HepG2 (cell line): ENCODE results near the gene COPS6. TPM values are rescaled to one million over a fixed set of nuclear protein-coding genes. Genes with fewer than 3 reads are reported as not detected.

Experiments
- ESRRA ChIP-seq: sonication (generic); formaldehyde crosslinking; IDR thresholded peaks from 2 replicates; pipeline ENCODE4 v1.5.1; 2020; ENCODE audit warnings: mild to moderate bottlenecking, low read depth, missing genetic modification reagents
- FOXJ3 ChIP-seq: sonication (generic); formaldehyde crosslinking; IDR thresholded peaks from 2 replicates; pipeline ENCODE4 v1.4.0; 2020; ENCODE audit warnings: missing genetic modification reagents, mild to moderate bottlenecking, borderline replicate concordance
- FOXM1 ChIP-seq: sonication (generic); formaldehyde crosslinking; IDR thresholded peaks from 2 replicates; pipeline ENCODE4 v1.5.0; 2020; ENCODE audit warnings: missing genetic modification reagents
- KAT7 ChIP-seq: IDR thresholded peaks from 2 replicates; pipeline ENCODE4 v1.6.1; 2018; ENCODE audit warnings: borderline replicate concordance, missing compliant biosample characterization
- PAF1 ChIP-seq: IDR thresholded peaks from 2 replicates; pipeline ENCODE4 v1.6.1; 2016; ENCODE audit warnings: missing genetic modification reagents, missing compliant biosample characterization
- PCBP2 ChIP-seq: fragments of 200-400 bp; formaldehyde crosslinking; optimal IDR thresholded peaks from 2 replicates; pipeline ENCODE3; 2018; ENCODE audit warnings: low read length, low read depth; ENCODE audit not compliant: poor library complexity, severe bottlenecking
- RBAK ChIP-seq: sonication (generic); formaldehyde crosslinking; IDR thresholded peaks from 2 replicates; pipeline ENCODE4 v1.5.1; 2020; ENCODE audit warnings: mild to moderate bottlenecking, missing genetic modification reagents
- YY1 ChIP-seq: IDR thresholded peaks from 2 replicates; pipeline ENCODE4 v1.6.1; 2011; ENCODE audit warnings: low read length, low read depth, moderate library complexity, mild to moderate bottlenecking; ENCODE audit not compliant: insufficient read depth, insufficient replicate concordance
- ZC3H13 ChIP-seq: sonication (generic); formaldehyde crosslinking; IDR thresholded peaks from 2 replicates; pipeline ENCODE4 v1.8.1; 2023; ENCODE audit warnings: mild to moderate bottlenecking, missing genetic modification reagents, moderate library complexity
- ZFP36L2 ChIP-seq: sonication (generic); formaldehyde crosslinking; IDR thresholded peaks from 2 replicates; pipeline ENCODE4 v1.4.0; 2020; ENCODE audit warnings: missing genetic modification reagents
- ZMAT3 ChIP-seq: sonication (generic); formaldehyde crosslinking; conservative IDR thresholded peaks from 2 replicates; pipeline ENCODE4 v1.7.0; 2021; ENCODE audit warnings: missing genetic modification reagents
- ZNF101 ChIP-seq: sonication (generic); formaldehyde crosslinking; IDR thresholded peaks from 2 replicates; pipeline ENCODE4 v1.4.0; 2020; ENCODE audit warnings: mild to moderate bottlenecking, low read depth, missing genetic modification reagents, borderline replicate concordance
- ZNF12 ChIP-seq: sonication (generic); formaldehyde crosslinking; IDR thresholded peaks from 2 replicates; pipeline ENCODE4 v1.5.0; 2020; ENCODE audit warnings: missing genetic modification reagents
- ZNF253 ChIP-seq: sonication (generic); formaldehyde crosslinking; IDR thresholded peaks from 2 replicates; pipeline ENCODE4 v1.8.0; 2022; ENCODE audit warnings: mild to moderate bottlenecking, missing genetic modification reagents, borderline replicate concordance
- ZNF629 ChIP-seq: sonication (generic); formaldehyde crosslinking; conservative IDR thresholded peaks from 2 replicates; pipeline ENCODE4 v1.5.0; 2020; ENCODE audit warnings: missing genetic modification reagents
- ZNF713 ChIP-seq: sonication (generic); formaldehyde crosslinking; IDR thresholded peaks from 2 replicates; pipeline ENCODE4 v1.4.0; 2020; ENCODE audit warnings: mild to moderate bottlenecking, missing genetic modification reagents
- ZNF724P ChIP-seq: sonication (generic); formaldehyde crosslinking; IDR thresholded peaks from 2 replicates; pipeline ENCODE4 v1.8.0; 2022; ENCODE audit warnings: missing genetic modification reagents, borderline replicate concordance
- ZSCAN20 ChIP-seq: sonication (generic); formaldehyde crosslinking; IDR thresholded peaks from 2 replicates; pipeline ENCODE4 v1.4.0; 2020; ENCODE audit warnings: missing genetic modification reagents, mild to moderate bottlenecking, borderline replicate concordance
- ZSCAN29 ChIP-seq: sonication (generic); formaldehyde crosslinking; conservative IDR thresholded peaks from 2 replicates; pipeline ENCODE4 v1.4.0; 2020; ENCODE audit warnings: mild to moderate bottlenecking, missing genetic modification reagents
- polyA plus RNA-seq, 8 experiments: library from polyadenylated mRNA; depleted of rRNA in 3 of 8; stranded (reverse) in 7 of 8; unstranded in 1 of 8; fragments of >200 nt; fragmentation: Illumina TruSeq in 4 of 8; extraction: Trizol in 4 of 8; gene quantifications; 2 replicates each; pipeline versions ENCODE4 v1.2.1 to v1.2.3, GENCODE V29; 2011 to 2016; ENCODE audit warnings: low read depth in 4 of 8, missing spikeins in 1 of 8, mixed read lengths in 1 of 8; ENCODE audit not compliant: insufficient read depth in 1 of 8
- total RNA-seq, 5 experiments: library from RNA; depleted of rRNA; stranded (reverse); fragments of >200 nt; fragmentation: Illumina TruSeq; extraction: Trizol; gene quantifications; 2 replicates each; pipeline ENCODE4 v1.2.3, GENCODE V29; 2016; ENCODE audit warnings: low read depth in 1 of 5
- TF ChIP-seq, protein P1 (sequence below): sonication (generic); formaldehyde crosslinking; IDR thresholded peaks from 2 replicates; pipeline ENCODE4 v1.9.0; 2021; ENCODE audit warnings: missing genetic modification reagents, borderline replicate concordance
- TF ChIP-seq, protein P2 (sequence below): sonication (generic); formaldehyde crosslinking; IDR thresholded peaks from 2 replicates; pipeline ENCODE4 v1.5.1; 2020; ENCODE audit warnings: missing genetic modification reagents, mild to moderate bottlenecking, borderline replicate concordance
- TF ChIP-seq, protein P3 (sequence below): sonication (generic); formaldehyde crosslinking; IDR thresholded peaks from 2 replicates; pipeline ENCODE4 v1.5.0; 2020; ENCODE audit warnings: missing genetic modification reagents
- TF ChIP-seq, protein P4 (sequence below): sonication (generic); formaldehyde crosslinking; IDR thresholded peaks from 2 replicates; pipeline ENCODE4 v1.4.0; 2020; ENCODE audit warnings: missing genetic modification reagents
- TF ChIP-seq, protein P5 (sequence below): sonication (generic); formaldehyde crosslinking; IDR thresholded peaks from 2 replicates; pipeline ENCODE4 v1.5.0; 2020; ENCODE audit warnings: missing genetic modification reagents

The COPS6 gene
- total and polyA plus RNA-seq, 2 of the 13 experiments (the other 11 are each of a cell fraction or from before 2014, with no cell fraction given), result 33.4 to 117 TPM

DNA sequence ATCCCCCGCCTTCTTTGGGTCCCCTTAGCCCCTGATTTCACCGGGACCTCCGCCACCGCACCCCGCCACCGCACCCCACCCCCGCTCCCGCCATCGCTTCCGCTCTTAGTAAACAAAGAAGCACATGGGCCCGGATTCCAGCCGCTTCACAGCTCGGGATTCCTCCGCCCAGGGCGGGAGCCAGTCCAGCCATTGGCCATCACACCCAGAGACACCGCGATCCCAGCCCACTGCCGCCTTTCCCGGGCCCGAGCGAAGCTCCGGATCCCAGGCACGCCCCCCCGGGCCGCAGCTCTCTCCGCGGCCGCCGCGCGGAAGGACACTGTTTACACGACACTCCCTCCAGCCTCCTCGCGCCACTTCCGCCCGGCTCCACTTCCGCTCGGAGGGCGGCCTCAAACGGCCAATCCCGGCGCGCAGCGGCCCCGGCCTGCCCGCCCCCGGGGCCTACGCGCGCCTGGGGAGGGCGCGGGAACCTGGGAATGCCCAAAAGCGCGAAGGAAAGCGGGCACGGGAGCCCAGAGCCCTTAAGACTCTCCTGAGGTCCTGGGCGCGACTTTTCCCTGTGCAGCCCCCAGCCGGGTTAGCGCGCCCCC, 11.7 kb downstream of the COPS6 start (continued):
- TF ChIP-seq PAF1 (no peak), ZC3H13 (CRISPR knock-in tag) (no peak; the same call in 1 of the 2 replicates), ZMAT3 (peak; percentile 94), ZNF101 (0 out of 2 replicates have a peak, but pooled peaks have one; percentile 66), FOXJ3 (peak; percentile 50; the same call in 1 of the 2 replicates), RBAK (CRISPR knock-in tag) (no peak), ZNF12 (CRISPR knock-in tag) (no peak), ZNF253 (CRISPR knock-in tag) (no peak), ESRRA (CRISPR knock-in tag) (peak; percentile 79; the same call in 1 of the 2 replicates), ZFP36L2 (CRISPR knock-in tag) (no peak), KAT7 (CRISPR knock-in tag) (peak; percentile 54; the same call in 1 of the 2 replicates), ZNF724P (CRISPR knock-in tag) (peak; percentile 89), ZNF713 (CRISPR knock-in tag) (no peak), ZSCAN20 (CRISPR knock-in tag) (no peak), FOXM1 (CRISPR knock-in tag) (no peak), YY1 (peak; percentile 78), ZSCAN29 (CRISPR knock-in tag) (no peak), ZNF629 (CRISPR knock-in tag) (no peak), PCBP2 (no peak)
- TF ChIP-seq, protein P1, sequence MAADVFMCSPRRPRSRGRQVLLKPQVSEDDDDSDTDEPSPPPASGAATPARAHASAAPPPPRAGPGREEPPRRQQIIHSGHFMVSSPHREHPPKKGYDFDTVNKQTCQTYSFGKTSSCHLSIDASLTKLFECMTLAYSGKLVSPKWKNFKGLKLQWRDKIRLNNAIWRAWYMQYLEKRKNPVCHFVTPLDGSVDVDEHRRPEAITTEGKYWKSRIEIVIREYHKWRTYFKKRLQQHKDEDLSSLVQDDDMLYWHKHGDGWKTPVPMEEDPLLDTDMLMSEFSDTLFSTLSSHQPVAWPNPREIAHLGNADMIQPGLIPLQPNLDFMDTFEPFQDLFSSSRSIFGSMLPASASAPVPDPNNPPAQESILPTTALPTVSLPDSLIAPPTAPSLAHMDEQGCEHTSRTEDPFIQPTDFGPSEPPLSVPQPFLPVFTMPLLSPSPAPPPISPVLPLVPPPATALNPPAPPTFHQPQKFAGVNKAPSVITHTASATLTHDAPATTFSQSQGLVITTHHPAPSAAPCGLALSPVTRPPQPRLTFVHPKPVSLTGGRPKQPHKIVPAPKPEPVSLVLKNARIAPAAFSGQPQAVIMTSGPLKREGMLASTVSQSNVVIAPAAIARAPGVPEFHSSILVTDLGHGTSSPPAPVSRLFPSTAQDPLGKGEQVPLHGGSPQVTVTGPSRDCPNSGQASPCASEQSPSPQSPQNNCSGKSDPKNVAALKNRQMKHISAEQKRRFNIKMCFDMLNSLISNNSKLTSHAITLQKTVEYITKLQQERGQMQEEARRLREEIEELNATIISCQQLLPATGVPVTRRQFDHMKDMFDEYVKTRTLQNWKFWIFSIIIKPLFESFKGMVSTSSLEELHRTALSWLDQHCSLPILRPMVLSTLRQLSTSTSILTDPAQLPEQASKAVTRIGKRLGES (CRISPR knock-in tag), result no peak
- TF ChIP-seq, protein P2, sequence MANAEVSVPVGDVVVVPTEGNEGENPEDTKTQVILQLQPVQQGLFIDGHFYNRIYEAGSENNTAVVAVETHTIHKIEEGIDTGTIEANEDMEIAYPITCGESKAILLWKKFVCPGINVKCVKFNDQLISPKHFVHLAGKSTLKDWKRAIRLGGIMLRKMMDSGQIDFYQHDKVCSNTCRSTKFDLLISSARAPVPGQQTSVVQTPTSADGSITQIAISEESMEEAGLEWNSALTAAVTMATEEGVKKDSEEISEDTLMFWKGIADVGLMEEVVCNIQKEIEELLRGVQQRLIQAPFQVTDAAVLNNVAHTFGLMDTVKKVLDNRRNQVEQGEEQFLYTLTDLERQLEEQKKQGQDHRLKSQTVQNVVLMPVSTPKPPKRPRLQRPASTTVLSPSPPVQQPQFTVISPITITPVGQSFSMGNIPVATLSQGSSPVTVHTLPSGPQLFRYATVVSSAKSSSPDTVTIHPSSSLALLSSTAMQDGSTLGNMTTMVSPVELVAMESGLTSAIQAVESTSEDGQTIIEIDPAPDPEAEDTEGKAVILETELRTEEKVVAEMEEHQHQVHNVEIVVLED (CRISPR knock-in tag), result no peak
- TF ChIP-seq, protein P3, sequence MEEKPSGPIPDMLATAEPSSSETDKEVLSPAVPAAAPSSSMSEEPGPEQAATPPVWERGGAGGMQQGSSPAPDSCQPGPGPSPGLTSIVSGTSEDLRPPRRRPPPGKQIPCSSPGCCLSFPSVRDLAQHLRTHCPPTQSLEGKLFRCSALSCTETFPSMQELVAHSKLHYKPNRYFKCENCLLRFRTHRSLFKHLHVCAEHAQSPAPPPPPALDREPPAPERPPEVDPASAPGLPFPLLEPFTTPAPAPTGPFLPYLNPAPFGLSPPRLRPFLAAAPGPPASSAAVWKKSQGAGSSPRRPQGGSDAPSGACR (CRISPR knock-in tag), result no peak
- TF ChIP-seq, protein P4, sequence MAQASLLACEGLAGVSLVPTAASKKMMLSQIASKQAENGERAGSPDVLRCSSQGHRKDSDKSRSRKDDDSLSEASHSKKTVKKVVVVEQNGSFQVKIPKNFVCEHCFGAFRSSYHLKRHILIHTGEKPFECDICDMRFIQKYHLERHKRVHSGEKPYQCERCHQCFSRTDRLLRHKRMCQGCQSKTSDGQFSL (CRISPR knock-in tag), result 0 out of 2 replicates have a peak, but pooled peaks have one; percentile 21
- TF ChIP-seq, protein P5, sequence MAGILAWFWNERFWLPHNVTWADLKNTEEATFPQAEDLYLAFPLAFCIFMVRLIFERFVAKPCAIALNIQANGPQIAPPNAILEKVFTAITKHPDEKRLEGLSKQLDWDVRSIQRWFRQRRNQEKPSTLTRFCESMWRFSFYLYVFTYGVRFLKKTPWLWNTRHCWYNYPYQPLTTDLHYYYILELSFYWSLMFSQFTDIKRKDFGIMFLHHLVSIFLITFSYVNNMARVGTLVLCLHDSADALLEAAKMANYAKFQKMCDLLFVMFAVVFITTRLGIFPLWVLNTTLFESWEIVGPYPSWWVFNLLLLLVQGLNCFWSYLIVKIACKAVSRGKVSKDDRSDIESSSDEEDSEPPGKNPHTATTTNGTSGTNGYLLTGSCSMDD (CRISPR knock-in tag), result no peak
